ENCODE data around the gene MIS18A.

MIS18A gene

GRCh38 chr21:32249511-32250280, 29.2 kb downstream of the MIS18A start:
- DNase-seq = no peak

- DNase-seq = no peak
These were observed 30.0 kb downstream of the MIS18A start for GRCh38 chr21:32248571-32249461.

- no peak for DNase-seq
These were observed 32.2 kb downstream of the MIS18A start for GRCh38 chr21:32246571-32247140.

GRCh38 chr21:32245971-32246370, 32.9 kb downstream of the MIS18A start:
- no peak for DNase-seq

GRCh38 chr21:32240851-32241687, 37.8 kb downstream of the MIS18A start:
- peak in 1 of 5 donors; percentile 21 for DNase-seq

- DNase-seq = no peak
These were observed 39.3 kb downstream of the MIS18A start for GRCh38 chr21:32239551-32239950.

- no peak for DNase-seq
These were observed 40.8 kb downstream of the MIS18A start for GRCh38 chr21:32238063-32238462.

- DNase-seq = no peak
These were observed 41.8 kb downstream of the MIS18A start for GRCh38 chr21:32237021-32237420.

GRCh38 chr21:32233722-32234301, 45.0 kb downstream of the MIS18A start:
- DNase-seq = no peak

- DNase-seq = no peak
These were observed 45.7 kb downstream of the MIS18A start for GRCh38 chr21:32233055-32233546.

- no peak for DNase-seq
These were observed 52.4 kb downstream of the MIS18A start for GRCh38 chr21:32226444-32226843.
